Measurements from ENCODE around the gene SH3RF2. TPM values are rescaled to one million over a fixed set of nuclear protein-coding genes. Genes with fewer than 3 reads are reported as not detected.

Gene SH3RF2
- total RNA-seq, 4 donors from 2014 or later = 129 to 334 (median 160) TPM

GRCh38 chr5:146050086-146050485, 113.7 kb downstream of the SH3RF2 start:
- Histone ChIP-seq H3K27me3 (no peaks in the 10 kb centered on the region), H3K4me3 (no peak overlapping the region), H3K4me1 (peaks cover 11% of the 10 kb centered on the region), H3K27ac (no peak overlapping the region), H3K9me3 (no peaks in the 10 kb centered on the region), H3K36me3 (peaks cover 12% of the 10 kb centered on the region)
- no peak for DNase-seq (ENCODE audit: low spot score in 2 of 2)
- TF ChIP-seq POLR2A (IDR thresholded peaks at IDR 0.05) (no peak), EP300 (IDR thresholded peaks at IDR 0.05) (no peak), POLR2AphosphoS5 (IDR thresholded peaks at IDR 0.05) (no peak)
- TF ChIP-seq, protein P1, sequence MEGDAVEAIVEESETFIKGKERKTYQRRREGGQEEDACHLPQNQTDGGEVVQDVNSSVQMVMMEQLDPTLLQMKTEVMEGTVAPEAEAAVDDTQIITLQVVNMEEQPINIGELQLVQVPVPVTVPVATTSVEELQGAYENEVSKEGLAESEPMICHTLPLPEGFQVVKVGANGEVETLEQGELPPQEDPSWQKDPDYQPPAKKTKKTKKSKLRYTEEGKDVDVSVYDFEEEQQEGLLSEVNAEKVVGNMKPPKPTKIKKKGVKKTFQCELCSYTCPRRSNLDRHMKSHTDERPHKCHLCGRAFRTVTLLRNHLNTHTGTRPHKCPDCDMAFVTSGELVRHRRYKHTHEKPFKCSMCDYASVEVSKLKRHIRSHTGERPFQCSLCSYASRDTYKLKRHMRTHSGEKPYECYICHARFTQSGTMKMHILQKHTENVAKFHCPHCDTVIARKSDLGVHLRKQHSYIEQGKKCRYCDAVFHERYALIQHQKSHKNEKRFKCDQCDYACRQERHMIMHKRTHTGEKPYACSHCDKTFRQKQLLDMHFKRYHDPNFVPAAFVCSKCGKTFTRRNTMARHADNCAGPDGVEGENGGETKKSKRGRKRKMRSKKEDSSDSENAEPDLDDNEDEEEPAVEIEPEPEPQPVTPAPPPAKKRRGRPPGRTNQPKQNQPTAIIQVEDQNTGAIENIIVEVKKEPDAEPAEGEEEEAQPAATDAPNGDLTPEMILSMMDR (IDR thresholded peaks at IDR 0.05) = no peak
- WGBS = 87% methylated on average over 5 of the region's 5 CpGs

GRCh38 chr5:146051678-146052077, 115.3 kb downstream of the SH3RF2 start:
- DNase-seq (ENCODE audit: low spot score in 2 of 2) = no peak
- Histone ChIP-seq H3K27me3 (no peaks in the 10 kb centered on the region), H3K27ac (no peak overlapping the region), H3K4me1 (peaks cover 11% of the 10 kb centered on the region), H3K9me3 (no peaks in the 10 kb centered on the region), H3K4me3 (no peak overlapping the region), H3K36me3 (peaks cover 16% of the 10 kb centered on the region)
- 56% methylated on average over 3 of the region's 3 CpGs for WGBS
- TF ChIP-seq, protein P1 (IDR thresholded peaks at IDR 0.05) = no peak
- TF ChIP-seq POLR2A (IDR thresholded peaks at IDR 0.05) = no peak

- Histone ChIP-seq H3K4me1 (peaks cover 5% of the 10 kb centered on the region), H3K27ac (no peak overlapping the region), H3K4me3 (no peak overlapping the region), H3K9me3 (no peaks in the 10 kb centered on the region), H3K36me3 (peaks cover 16% of the 10 kb centered on the region), H3K27me3 (no peaks in the 10 kb centered on the region)
- DNase-seq (ENCODE audit: low spot score in 2 of 2) = no peak
- TF ChIP-seq POLR2AphosphoS5 (IDR thresholded peaks at IDR 0.05) = no peak
- no peak for TF ChIP-seq POLR2A (IDR thresholded peaks at IDR 0.05)
- TF ChIP-seq, protein P1 (IDR thresholded peaks at IDR 0.05) = no peak
- TF ChIP-seq EP300 (IDR thresholded peaks at IDR 0.05) = no peak
Measured at GRCh38 chr5:146052780-146053179, 116.4 kb downstream of the SH3RF2 start.

GRCh38 chr5:146055432-146055831, 119.1 kb downstream of the SH3RF2 start:
- no peak overlapping the region for H3K27ac ChIP-seq
- H3K4me1 ChIP-seq = no peaks in the 10 kb centered on the region
- H3K9me3 ChIP-seq = no peaks in the 10 kb centered on the region
- 73% methylated on average over 2 of the region's 2 CpGs for WGBS
- no peak for DNase-seq (ENCODE audit: low spot score in 2 of 2)
- no peaks in the 10 kb centered on the region for H3K27me3 ChIP-seq
- H3K36me3 ChIP-seq = peaks cover 31% of the 10 kb centered on the region
- H3K4me3 ChIP-seq = no peak overlapping the region
- no peak for TF ChIP-seq POLR2A (IDR thresholded peaks at IDR 0.05)
- TF ChIP-seq, protein P1 (IDR thresholded peaks at IDR 0.05) = no peak
- TF ChIP-seq EP300 (IDR thresholded peaks at IDR 0.05) = no peak
- TF ChIP-seq POLR2AphosphoS5 (IDR thresholded peaks at IDR 0.05) = no peak

- H3K36me3 ChIP-seq = peaks cover 52% of the 10 kb centered on the region
Measured at GRCh38 chr5:146059460-146060220, 123.3 kb downstream of the SH3RF2 start.

More at GRCh38 chr5:146059460-146060220, 123.3 kb downstream of the SH3RF2 start:
- WGBS = 67% methylated on average over 19 of the region's 22 CpGs
- Histone ChIP-seq H3K4me3 (no peak overlapping the region), H3K27ac (no peak overlapping the region), H3K9me3 (no peaks in the 10 kb centered on the region), H3K4me1 (no peaks in the 10 kb centered on the region), H3K27me3 (no peaks in the 10 kb centered on the region)
- no peak for DNase-seq (ENCODE audit: low spot score in 2 of 2)
- no peak for TF ChIP-seq EP300 (IDR thresholded peaks at IDR 0.05)
- TF ChIP-seq, protein P1 (IDR thresholded peaks at IDR 0.05) = no peak
- no peak for TF ChIP-seq POLR2A (IDR thresholded peaks at IDR 0.05)
- TF ChIP-seq POLR2AphosphoS5 (IDR thresholded peaks at IDR 0.05) = no peak

Measured in suprapubic skin (tissue), 4 donors.